Small intestine (tissue), 4 donors: ENCODE data around the gene OSBPL6. TPM values are rescaled to one million over a fixed set of nuclear protein-coding genes. Genes with fewer than 3 reads are reported as not detected.

Source experiments
- polyA plus RNA-seq, 4 donors: library from polyadenylated mRNA; stranded (reverse) in 3 of 4; unstranded in 1 of 4; fragments of 200-250 nt in 3 of 4; fragments of 120-200 nt in 1 of 4; gene quantifications; one replicate each; pipeline versions ENCODE4 v1.2.1 to v1.2.3, GENCODE V29; 2013
- donor health status: healthy with polysubstance abuse.
- donor health status: Bipolar disorder and iron deficiency.
- donor health status: healthy.

OSBPL6 gene
- polyA plus RNA-seq, 4 donors, result 0.87 to 4.4 (median 1.5) TPM

Other genes starting within 250 kb of the OSBPL6 start
- gene PDE11A, start 121.7 kb upstream of the OSBPL6 start, polyA plus RNA-seq, result 1 to 10 TPM in 2 of 4 donors, under 1 TPM in 2; 0.27 to 3.8 (median 0.84) TPM
- 10 to 100 TPM; 10.6 to 13.7 (median 13.0) TPM for gene RBM45, start 82.1 kb upstream of the OSBPL6 start, polyA plus RNA-seq